Tibial nerve (tissue), 4 donors: ENCODE data around the gene ZNF439. TPM values are rescaled to one million over a fixed set of nuclear protein-coding genes. Genes with fewer than 3 reads are reported as not detected.
"Not testable (repeated sequence)": the region's sequence is repeated elsewhere in the genome, so short reads cannot be mapped to it uniquely, and the experiment has no call there.

Experiments used
- DNase-seq, 2 donors: peaks; one replicate each; pipeline ENCODE4 v3.0.0-alpha.2; 2019; ENCODE audit warnings: low spot score in 2 of 2
- H3K27ac ChIP-seq, 4 donors: fragments of 200-600 bp; sonication (generic) in 3 of 4; one replicate each; pipeline ENCODE4 v1.5.1; 2017 to 2019; ENCODE audit warnings: mild to moderate bottlenecking in 1 of 4
- H3K27me3 ChIP-seq, 2 donors: fragments of 200-600 bp; sonication (generic) in 1 of 2; one replicate each; pipeline versions ENCODE4 v1.5.1 to v1.6.0; 2017 to 2019
- H3K36me3 ChIP-seq, 3 donors: fragments of 200-600 bp; sonication (generic); one replicate each; pipeline ENCODE4 v1.5.1; 2018 to 2019
- H3K4me1 ChIP-seq, 4 donors: fragments of 200-600 bp; sonication (generic) in 3 of 4; one replicate each; pipeline ENCODE4 v1.5.1; 2017 to 2019
- H3K4me3 ChIP-seq, 4 donors: fragments of 200-600 bp; sonication (generic) in 3 of 4; one replicate each; pipeline ENCODE4 v1.5.1; 2017 to 2019; ENCODE audit warnings: mild to moderate bottlenecking in 1 of 4, moderate library complexity in 1 of 4
- H3K9me3 ChIP-seq, 4 donors: fragments of 200-600 bp; sonication (generic) in 3 of 4; one replicate each; pipeline ENCODE4 v1.5.1; 2017 to 2019
- CTCF ChIP-seq, 5 experiments: fragments of 200-600 bp in 3 of 5; fragments of 450-650 bp in 2 of 5; sonication (generic) in 3 of 5; IDR thresholded peaks; one replicate each; pipeline ENCODE4 v1.5.1; 2016 to 2019; ENCODE audit warnings: antibody characterized with exemption in 5 of 5, mild to moderate bottlenecking in 3 of 5, moderate library complexity in 2 of 5
- EP300 ChIP-seq, 2 donors: sonication (generic); formaldehyde crosslinking; IDR thresholded peaks; one replicate each; pipeline ENCODE4 v1.6.1; 2017; ENCODE audit warnings: antibody characterized with exemption in 2 of 2, mild to moderate bottlenecking in 1 of 2
- POLR2A ChIP-seq, 2 donors: fragments of 450-650 bp; IDR thresholded peaks; one replicate each; pipeline ENCODE4 v1.6.1; 2017; ENCODE audit warnings: antibody characterized with exemption in 2 of 2, mild to moderate bottlenecking in 2 of 2, moderate library complexity in 2 of 2
- WGBS, 2 donors: methylation state at CpG; one replicate each; pipeline ENCODE4 v1.1.5; 2018; 5-methylcytosine and 5-hydroxymethylcytosine counted together
- total RNA-seq, 4 donors: library from RNA; depleted of rRNA; stranded (reverse); fragments of >200 nt; gene quantifications; one replicate each; pipeline ENCODE4 v1.1.0, GENCODE V29; 2016

The ZNF439 gene
- total RNA-seq, 4 donors from 2014 or later: 9.8 to 21.8 (median 14.1) TPM

- Histone ChIP-seq H3K27ac (no peak overlapping the region), H3K4me1 (peaks cover 0 to 6% (median 2%) of the 10 kb centered on the region in 4 donors), H3K9me3 (peaks cover 0 to 10% (median 0%) of the 10 kb centered on the region in 4 donors), H3K4me3 (no peak overlapping the region), H3K27me3 (no peaks in the 10 kb centered on the region), H3K36me3 (no peaks in the 10 kb centered on the region)
- DNase-seq: no peak
- TF ChIP-seq POLR2A (IDR thresholded peaks at IDR 0.05): no peak
- 70 to 71% methylated on average over 2 of the region's 2 CpGs for WGBS, 2 donors
These were observed 34.1 kb downstream of the ZNF439 start for GRCh38 chr19:11882606-11883005.

- peak overlapping the region; percentile 50 to 76 (median 68) for H3K4me3 ChIP-seq
- H3K27me3 ChIP-seq: no peaks in the 10 kb centered on the region
- H3K9me3 ChIP-seq: no peaks in the 10 kb centered on the region
- 10 to 19% methylated on average over 7 of the region's 7 CpGs for WGBS, 2 donors
- no peak for DNase-seq
- no peaks in the 10 kb centered on the region for H3K36me3 ChIP-seq
- TF ChIP-seq CTCF (IDR thresholded peaks at IDR 0.05) (no peak), EP300 (IDR thresholded peaks at IDR 0.05) (no peak), POLR2A (IDR thresholded peaks at IDR 0.05) (no peak)
- peaks cover 0 to 19% (median 5%) of the 10 kb centered on the region in 4 donors for H3K4me1 ChIP-seq
- H3K27ac ChIP-seq: peak overlapping the region in 3 of 4 donors; percentile 65 to 91 (median 83)
These were observed 38.7 kb downstream of the ZNF439 start for GRCh38 chr19:11887234-11887610.

GRCh38 chr19:11887611-11888531 is 39.3 kb downstream of the ZNF439 start, which contains the start of gene ZNF69:
TSS of gene ZNF69 (plus strand) at chr19:11887782. CDS start at chr19:11887924, 142 bp downstream.
- no peaks in the 10 kb centered on the region for H3K27me3 ChIP-seq
- no peaks in the 10 kb centered on the region for H3K36me3 ChIP-seq
- no peaks in the 10 kb centered on the region for H3K9me3 ChIP-seq
- 0 to 1% methylated on average over 29 to 52 of the region's 56 CpGs for WGBS, 2 donors
- DNase-seq: peak; percentile 82 to 92
- peak within 1 kb of the TSS; percentile 65 to 91 (median 80) for H3K27ac ChIP-seq
- peak in 2 of 5 experiments; percentile 34 to 47 for TF ChIP-seq CTCF (IDR thresholded peaks at IDR 0.05)
- peak in 1 of 2 donors; percentile 41 for TF ChIP-seq POLR2A (IDR thresholded peaks at IDR 0.05)
- TF ChIP-seq EP300 (IDR thresholded peaks at IDR 0.05): peak in 1 of 2 donors; percentile 65
- peak within 1 kb of the TSS; percentile 50 to 76 (median 68) for H3K4me3 ChIP-seq
- H3K4me1 ChIP-seq: peaks cover 0 to 19% (median 5%) of the 10 kb centered on the region in 4 donors

- WGBS, 2 donors: 53 to 55% methylated on average over 6 of the region's 6 CpGs
These were observed 41.4 kb downstream of the ZNF439 start for GRCh38 chr19:11889901-11890300.

GRCh38 chr19:11890634-11891033 is 42.1 kb downstream of the ZNF439 start:
- Histone ChIP-seq H3K4me3 (no peak overlapping the region), H3K4me1 (peaks cover 0 to 19% (median 5%) of the 10 kb centered on the region in 4 donors), H3K36me3 (peaks cover 0 to 10% (median 0%) of the 10 kb centered on the region in 3 donors), H3K27me3 (no peaks in the 10 kb centered on the region), H3K9me3 (no peaks in the 10 kb centered on the region), H3K27ac (no peak overlapping the region)
- DNase-seq: no peak
- no peak for TF ChIP-seq CTCF (IDR thresholded peaks at IDR 0.05)
- no peak for TF ChIP-seq EP300 (IDR thresholded peaks at IDR 0.05)
- no peak for TF ChIP-seq POLR2A (IDR thresholded peaks at IDR 0.05)
- WGBS, 2 donors: 88 to 90% methylated on average over 5 of the region's 5 CpGs

More at GRCh38 chr19:11889901-11890300, 41.4 kb downstream of the ZNF439 start:
- DNase-seq, H3K4me3 ChIP-seq, H3K27me3 ChIP-seq, H3K9me3 ChIP-seq, H3K27ac ChIP-seq: not testable (repeated sequence)
- H3K36me3 ChIP-seq: peaks cover 0 to 10% (median 0%) of the 10 kb centered on the region in 3 donors
- H3K4me1 ChIP-seq: peaks cover 0 to 19% (median 5%) of the 10 kb centered on the region in 4 donors

GRCh38 chr19:11894851-11895250 is 46.3 kb downstream of the ZNF439 start:
- Histone ChIP-seq H3K27ac (no peak overlapping the region), H3K36me3 (peaks cover 0 to 26% (median 0%) of the 10 kb centered on the region in 3 donors), H3K4me3 (no peak overlapping the region), H3K27me3 (no peaks in the 10 kb centered on the region), H3K4me1 (no peaks in the 10 kb centered on the region), H3K9me3 (peaks cover 0 to 28% (median under 1%) of the 10 kb centered on the region in 4 donors)
- DNase-seq: no peak
- WGBS, 2 donors: 94% methylated on average over 6 of the region's 6 CpGs
- TF ChIP-seq EP300 (IDR thresholded peaks at IDR 0.05) (no peak), POLR2A (IDR thresholded peaks at IDR 0.05) (no peak), CTCF (IDR thresholded peaks at IDR 0.05) (no peak)
